RWPE1 (cell line): ENCODE results near the gene FKBP2.

ENCODE experiments used
- CTCF ChIA-PET: fragments of 350-600 bp; sonication (Branson Sonifier 250); formaldehyde crosslinking; extraction: SDS; loops from one replicate; lab custom pipeline; 2021; lab: Yijun Ruan, JAX
- POLR2A ChIA-PET: fragments of 400-600 bp; formaldehyde crosslinking; extraction: SDS; loops from one replicate; lab custom pipeline; 2020; ENCODE audit warnings: antibody characterized with exemption; ENCODE audit not compliant: low non-redundant PET; lab: Yijun Ruan, JAX
- DNase-seq: peaks from one replicate; pipeline ENCODE4 v3.0.0; 2012; ENCODE audit warnings: low spot score
- H3K27ac ChIP-seq: fragments of 450-650 bp; 2 replicates; pipeline ENCODE4 v1.5.1; 2017
- TF ChIP-seq, protein P1 (sequence below): fragments of 450-650 bp; conservative IDR thresholded peaks from 2 replicates; pipeline ENCODE4 v1.5.1; 2017; ENCODE audit warnings: low read depth, mild to moderate bottlenecking

The FKBP2 gene

GRCh38 chr11:64235437-64236161 lies 5.3 kb upstream of the FKBP2 start:
- CTCF ChIA-PET = interaction anchor here (0.6 kb wide), 1 partner anchor 70 kb away, joined by 3 read pairs; no protein-coding TSS in a partner anchor
- POLR2A ChIA-PET = no interaction called here
- peak overlapping the region; percentile 98 for H3K27ac ChIP-seq
- DNase-seq = no peak
- TF ChIP-seq, protein P1, sequence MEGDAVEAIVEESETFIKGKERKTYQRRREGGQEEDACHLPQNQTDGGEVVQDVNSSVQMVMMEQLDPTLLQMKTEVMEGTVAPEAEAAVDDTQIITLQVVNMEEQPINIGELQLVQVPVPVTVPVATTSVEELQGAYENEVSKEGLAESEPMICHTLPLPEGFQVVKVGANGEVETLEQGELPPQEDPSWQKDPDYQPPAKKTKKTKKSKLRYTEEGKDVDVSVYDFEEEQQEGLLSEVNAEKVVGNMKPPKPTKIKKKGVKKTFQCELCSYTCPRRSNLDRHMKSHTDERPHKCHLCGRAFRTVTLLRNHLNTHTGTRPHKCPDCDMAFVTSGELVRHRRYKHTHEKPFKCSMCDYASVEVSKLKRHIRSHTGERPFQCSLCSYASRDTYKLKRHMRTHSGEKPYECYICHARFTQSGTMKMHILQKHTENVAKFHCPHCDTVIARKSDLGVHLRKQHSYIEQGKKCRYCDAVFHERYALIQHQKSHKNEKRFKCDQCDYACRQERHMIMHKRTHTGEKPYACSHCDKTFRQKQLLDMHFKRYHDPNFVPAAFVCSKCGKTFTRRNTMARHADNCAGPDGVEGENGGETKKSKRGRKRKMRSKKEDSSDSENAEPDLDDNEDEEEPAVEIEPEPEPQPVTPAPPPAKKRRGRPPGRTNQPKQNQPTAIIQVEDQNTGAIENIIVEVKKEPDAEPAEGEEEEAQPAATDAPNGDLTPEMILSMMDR = no peak

DNA sequence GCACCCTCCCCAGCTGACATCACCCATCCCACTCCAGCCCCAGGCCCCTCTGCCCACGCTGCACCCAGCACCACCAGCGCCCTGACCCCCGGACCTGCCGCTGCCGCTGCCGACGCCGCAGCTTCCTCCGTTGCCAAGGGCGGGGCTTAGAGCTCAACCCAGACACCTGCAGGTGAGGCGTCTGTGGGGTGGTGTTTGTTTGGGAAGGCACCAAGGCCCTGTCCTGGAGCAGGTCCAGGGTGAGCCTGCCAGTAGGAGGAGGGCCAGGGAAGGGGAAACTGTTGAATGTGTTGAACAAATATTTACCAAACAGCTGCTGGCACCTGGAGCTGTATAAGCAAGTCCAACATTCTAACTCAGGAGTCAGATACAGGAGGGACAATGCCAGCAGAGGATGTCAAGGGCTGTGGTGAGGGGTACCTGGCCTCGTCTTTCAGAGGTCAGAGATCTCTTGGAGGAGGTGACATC lies 3.4 kb upstream of the FKBP2 start:
- peak overlapping the region; percentile 98 for H3K27ac ChIP-seq
- DNase-seq = no peak
- POLR2A ChIA-PET = interaction anchor here (1.4 kb wide), 1 partner anchor 52 kb away, joined by 8 read pairs; the partner anchor contains the start of gene STIP1
- TF ChIP-seq, protein P1 = no peak
- CTCF ChIA-PET = interaction anchor here (0.6 to 1.3 kb wide), 5 partner anchors 10 to 566 kb away, joined by 3 to 5 read pairs (median 3); partner anchors contain the start of gene MAP4K2

- POLR2A ChIA-PET = interaction anchor here (0.6 to 1.4 kb wide), 2 partner anchors 24 to 52 kb away, joined by 3 to 8 read pairs; partner anchors contain the start of gene STIP1
- peak overlapping the region; percentile 98 for H3K27ac ChIP-seq
- TF ChIP-seq, protein P1 = no peak
- CTCF ChIA-PET = interaction anchor here (1.3 kb wide), 1 partner anchor 10 kb away, joined by 3 read pairs; no protein-coding TSS in a partner anchor
- no peak for DNase-seq
Measured at GRCh38 chr11:64238076-64238475, 2.8 kb upstream of the FKBP2 start.

- TF ChIP-seq, protein P1 = no peak
- ChIA-PET CTCF (no interaction called here), POLR2A (no interaction called here)
- no peak for DNase-seq
- H3K27ac ChIP-seq = peak overlapping the region; percentile 98
Measured at GRCh38 chr11:64238999-64239398, 1.9 kb upstream of the FKBP2 start.

- no peak for DNase-seq
- POLR2A ChIA-PET = interaction anchor here (0.5 to 0.6 kb wide), 2 partner anchors 12 to 85 kb away, joined by 3 to 6 read pairs; no protein-coding TSS in a partner anchor
- CTCF ChIA-PET = no interaction called here
Measured at GRCh38 chr11:64239662-64240434, 1.0 kb upstream of the FKBP2 start.

DNA sequence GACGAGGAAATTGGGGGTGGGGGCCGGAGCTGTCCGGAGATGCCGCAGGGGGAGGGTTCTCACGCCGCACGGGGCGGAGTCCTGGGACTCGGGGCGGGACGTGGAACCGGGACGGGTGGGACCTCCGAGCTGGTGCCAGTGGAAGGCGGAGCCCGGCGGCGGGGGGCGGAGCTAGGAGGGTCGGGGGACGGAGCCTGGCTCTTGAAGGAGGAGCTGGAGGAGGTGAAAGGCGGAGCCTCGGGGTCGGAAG lies 271 bp downstream of the FKBP2 start:
- H3K27ac ChIP-seq = peak overlapping the region; percentile 98
- peak; percentile 95 for DNase-seq
- ChIA-PET POLR2A (interaction anchor here (0.5 to 1.0 kb wide), 9 partner anchors 8 to 84 kb away, joined by 3 to 4 read pairs (median 3); no protein-coding TSS in a partner anchor), CTCF (interaction anchor here (0.7 kb wide), 1 partner anchor 14 kb away, joined by 4 read pairs; no protein-coding TSS in a partner anchor)
- TF ChIP-seq, protein P1 = no peak

More at GRCh38 chr11:64239662-64240434, 1.0 kb upstream of the FKBP2 start:
- peak overlapping the region; percentile 98 for H3K27ac ChIP-seq
- TF ChIP-seq, protein P1 = no peak
